Liver (tissue), 9 donors: ENCODE data around the gene OR2T6. TPM values are rescaled to one million over a fixed set of nuclear protein-coding genes. Genes with fewer than 3 reads are reported as not detected.

Source experiments
- DNase-seq: peaks from one replicate; pipeline ENCODE4 v3.0.0-alpha.2; 2017; ENCODE audit warnings: low spot score
- H3K27ac ChIP-seq, 2 donors: one replicate each; pipeline ENCODE4 v1.7.0; 2013; ENCODE audit warnings: inconsistent platforms in 2 of 2, low read length in 2 of 2, control low read depth in 1 of 2, low read depth in 1 of 2, mild to moderate bottlenecking in 1 of 2
- H3K27me3 ChIP-seq, 4 donors: one replicate each; pipeline versions ENCODE4 v1.6.1 to v1.7.0; 2013; ENCODE audit warnings: low read length in 3 of 4, inconsistent platforms in 1 of 4, mild to moderate bottlenecking in 1 of 4, moderate library complexity in 1 of 4; ENCODE audit not compliant: control insufficient read depth in 4 of 4, insufficient read depth in 4 of 4
- H3K36me3 ChIP-seq, 4 donors: one replicate each; pipeline versions ENCODE4 v1.6.1 to v1.7.0; 2013; ENCODE audit warnings: low read length in 3 of 4, mild to moderate bottlenecking in 3 of 4, low read depth in 1 of 4, moderate library complexity in 1 of 4; ENCODE audit not compliant: control insufficient read depth in 4 of 4, insufficient read depth in 3 of 4
- H3K4me1 ChIP-seq, 4 donors: one replicate each; pipeline versions ENCODE4 v1.6.1 to v1.7.0; 2013; ENCODE audit warnings: low read length in 3 of 4, mild to moderate bottlenecking in 3 of 4, moderate library complexity in 1 of 4; ENCODE audit not compliant: control insufficient read depth in 4 of 4, insufficient read depth in 4 of 4
- H3K4me3 ChIP-seq, 3 donors: one replicate each; pipeline versions ENCODE4 v1.6.1 to v1.7.0; 2013; ENCODE audit warnings: low read length in 3 of 3, control low read depth in 1 of 3, low read depth in 1 of 3, mild to moderate bottlenecking in 1 of 3
- H3K9ac ChIP-seq, 2 donors: one replicate each; pipeline ENCODE4 v1.7.0; 2013; ENCODE audit warnings: low read length in 2 of 2, mild to moderate bottlenecking in 2 of 2, moderate library complexity in 2 of 2, control low read depth in 1 of 2, low read depth in 1 of 2
- H3K9me3 ChIP-seq, 4 donors: one replicate each; pipeline versions ENCODE4 v1.6.1 to v1.7.0; 2013; ENCODE audit warnings: low read length in 3 of 4; ENCODE audit not compliant: control insufficient read depth in 4 of 4
- EGR1 ChIP-seq, 2 donors: IDR thresholded peaks; 2 replicates each; pipeline ENCODE4 v1.6.1; 2016 to 2018; ENCODE audit warnings: antibody characterized with exemption in 2 of 2, low read depth in 2 of 2
- FOXA1 ChIP-seq: IDR thresholded peaks from 2 replicates; pipeline ENCODE4 v1.6.1; 2016; ENCODE audit warnings: antibody characterized with exemption
- FOXA2 ChIP-seq: IDR thresholded peaks from 2 replicates; pipeline ENCODE4 v1.6.1; 2016; ENCODE audit warnings: antibody characterized with exemption
- GABPA ChIP-seq, 2 donors: IDR thresholded peaks in 1 of 2; conservative IDR thresholded peaks in 1 of 2; 2 replicates each; pipeline ENCODE4 v1.6.1; 2016; ENCODE audit warnings: antibody characterized with exemption in 2 of 2, mild to moderate bottlenecking in 1 of 2, moderate library complexity in 1 of 2
- JUND ChIP-seq, 2 donors: IDR thresholded peaks; 2 replicates each; pipeline ENCODE4 v1.6.1; 2016; ENCODE audit warnings: antibody characterized with exemption in 2 of 2
- NR2F2 ChIP-seq: IDR thresholded peaks from 2 replicates; pipeline ENCODE4 v1.6.1; 2016; ENCODE audit warnings: antibody characterized with exemption
- RAD21 ChIP-seq, 2 donors: IDR thresholded peaks; 2 replicates each; pipeline ENCODE4 v1.6.1; 2016; ENCODE audit warnings: antibody characterized with exemption in 2 of 2, mild to moderate bottlenecking in 2 of 2
- RXRA ChIP-seq, 2 donors: IDR thresholded peaks; 2 replicates each; pipeline ENCODE4 v1.6.1; 2017 to 2018; ENCODE audit warnings: antibody characterized with exemption in 2 of 2, mild to moderate bottlenecking in 1 of 2
- YY1 ChIP-seq: IDR thresholded peaks from 2 replicates; pipeline ENCODE4 v1.6.1; 2016; ENCODE audit warnings: antibody characterized with exemption, mild to moderate bottlenecking
- WGBS: extraction: QIAGEN DNeasy Blood & Tissue Kit; methylation state at CpG from one replicate; pipeline ENCODE4 v1.1.7; 2013; 5-methylcytosine and 5-hydroxymethylcytosine counted together
- polyA plus RNA-seq, 2 donors: library from polyadenylated mRNA; stranded (reverse) in 1 of 2; unstranded in 1 of 2; fragments of 200-250 nt in 1 of 2; fragments of >200 nt in 1 of 2; fragmentation: Nextera tagmentation in 1 of 2; extraction: Ambion mirVana in 1 of 2; gene quantifications; one replicate each; pipeline versions ENCODE4 v1.2.1 to v1.2.3, GENCODE V29; 2013 to 2015
- total RNA-seq, 2 donors: library from RNA; depleted of rRNA; stranded (reverse); fragments of >200 nt; gene quantifications; one replicate each; pipeline ENCODE4 v1.2.3, GENCODE V29; 2014
- TF ChIP-seq, protein P1 (sequence below): fragments of 150-350 bp; IDR thresholded peaks from 2 replicates; pipeline ENCODE4 v1.5.1; 2017; ENCODE audit warnings: improper control_type of control experiment, low read depth, low read length; ENCODE audit not compliant: missing input control
- TF ChIP-seq, protein P2 (sequence below): IDR thresholded peaks from 2 replicates; pipeline ENCODE4 v1.6.1; 2016; ENCODE audit warnings: antibody characterized with exemption, mild to moderate bottlenecking
- TF ChIP-seq, protein P3 (sequence below): IDR thresholded peaks from 2 replicates; pipeline ENCODE4 v1.6.1; 2016; ENCODE audit warnings: antibody characterized with exemption
- TF ChIP-seq, protein P4 (sequence below): IDR thresholded peaks from 2 replicates; pipeline ENCODE4 v1.6.1; 2016; ENCODE audit warnings: antibody characterized with exemption
- TF ChIP-seq, protein P5 (sequence below): IDR thresholded peaks from 2 replicates; pipeline ENCODE4 v1.6.1; 2016; ENCODE audit warnings: antibody characterized with exemption
- donor health status: healthy.
- donor health status: healthy.
- donor health status: healthy.
- donor health status: healthy.
- donor health status: healthy.

Gene OR2T6
- total and polyA plus RNA-seq, 4 donors = not detected

DNA sequence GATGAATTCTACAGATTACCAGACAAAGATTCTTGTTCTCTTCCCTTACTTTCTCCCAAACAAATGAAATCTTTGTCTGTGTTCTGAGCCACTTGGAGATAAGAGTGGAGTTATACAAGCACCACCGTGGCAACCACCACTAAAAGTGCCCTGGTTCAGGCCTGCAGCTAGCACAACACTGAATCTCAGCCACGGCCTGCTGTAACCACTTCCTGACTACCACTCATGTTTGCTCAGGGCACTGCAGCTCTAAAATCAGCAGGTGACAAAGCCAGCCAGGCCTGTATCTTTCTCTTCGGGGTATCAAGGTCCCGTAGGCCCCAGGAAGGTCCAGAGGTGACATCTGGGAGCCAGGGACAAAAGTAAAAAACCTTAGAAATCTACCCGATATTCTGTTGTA lies 3.2 kb upstream of the OR2T6 start:
- WGBS = 70% methylated on average over 5 of the region's 5 CpGs
- Histone ChIP-seq H3K27me3 (no peaks in the 10 kb centered on the region), H3K27ac (no peak overlapping the region), H3K36me3 (no peaks in the 10 kb centered on the region), H3K9ac (no peak overlapping the region), H3K9me3 (no peaks in the 10 kb centered on the region), H3K4me1 (no peaks in the 10 kb centered on the region), H3K4me3 (no peak overlapping the region)
- TF ChIP-seq FOXA2 (no peak), RXRA (IDR thresholded peaks at IDR 0.05) (no peak), JUND (IDR thresholded peaks at IDR 0.05) (no peak), NR2F2 (no peak), RAD21 (IDR thresholded peaks at IDR 0.05) (no peak), FOXA1 (no peak)
- TF ChIP-seq, protein P1, sequence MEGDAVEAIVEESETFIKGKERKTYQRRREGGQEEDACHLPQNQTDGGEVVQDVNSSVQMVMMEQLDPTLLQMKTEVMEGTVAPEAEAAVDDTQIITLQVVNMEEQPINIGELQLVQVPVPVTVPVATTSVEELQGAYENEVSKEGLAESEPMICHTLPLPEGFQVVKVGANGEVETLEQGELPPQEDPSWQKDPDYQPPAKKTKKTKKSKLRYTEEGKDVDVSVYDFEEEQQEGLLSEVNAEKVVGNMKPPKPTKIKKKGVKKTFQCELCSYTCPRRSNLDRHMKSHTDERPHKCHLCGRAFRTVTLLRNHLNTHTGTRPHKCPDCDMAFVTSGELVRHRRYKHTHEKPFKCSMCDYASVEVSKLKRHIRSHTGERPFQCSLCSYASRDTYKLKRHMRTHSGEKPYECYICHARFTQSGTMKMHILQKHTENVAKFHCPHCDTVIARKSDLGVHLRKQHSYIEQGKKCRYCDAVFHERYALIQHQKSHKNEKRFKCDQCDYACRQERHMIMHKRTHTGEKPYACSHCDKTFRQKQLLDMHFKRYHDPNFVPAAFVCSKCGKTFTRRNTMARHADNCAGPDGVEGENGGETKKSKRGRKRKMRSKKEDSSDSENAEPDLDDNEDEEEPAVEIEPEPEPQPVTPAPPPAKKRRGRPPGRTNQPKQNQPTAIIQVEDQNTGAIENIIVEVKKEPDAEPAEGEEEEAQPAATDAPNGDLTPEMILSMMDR = no peak
- TF ChIP-seq, protein P2, sequence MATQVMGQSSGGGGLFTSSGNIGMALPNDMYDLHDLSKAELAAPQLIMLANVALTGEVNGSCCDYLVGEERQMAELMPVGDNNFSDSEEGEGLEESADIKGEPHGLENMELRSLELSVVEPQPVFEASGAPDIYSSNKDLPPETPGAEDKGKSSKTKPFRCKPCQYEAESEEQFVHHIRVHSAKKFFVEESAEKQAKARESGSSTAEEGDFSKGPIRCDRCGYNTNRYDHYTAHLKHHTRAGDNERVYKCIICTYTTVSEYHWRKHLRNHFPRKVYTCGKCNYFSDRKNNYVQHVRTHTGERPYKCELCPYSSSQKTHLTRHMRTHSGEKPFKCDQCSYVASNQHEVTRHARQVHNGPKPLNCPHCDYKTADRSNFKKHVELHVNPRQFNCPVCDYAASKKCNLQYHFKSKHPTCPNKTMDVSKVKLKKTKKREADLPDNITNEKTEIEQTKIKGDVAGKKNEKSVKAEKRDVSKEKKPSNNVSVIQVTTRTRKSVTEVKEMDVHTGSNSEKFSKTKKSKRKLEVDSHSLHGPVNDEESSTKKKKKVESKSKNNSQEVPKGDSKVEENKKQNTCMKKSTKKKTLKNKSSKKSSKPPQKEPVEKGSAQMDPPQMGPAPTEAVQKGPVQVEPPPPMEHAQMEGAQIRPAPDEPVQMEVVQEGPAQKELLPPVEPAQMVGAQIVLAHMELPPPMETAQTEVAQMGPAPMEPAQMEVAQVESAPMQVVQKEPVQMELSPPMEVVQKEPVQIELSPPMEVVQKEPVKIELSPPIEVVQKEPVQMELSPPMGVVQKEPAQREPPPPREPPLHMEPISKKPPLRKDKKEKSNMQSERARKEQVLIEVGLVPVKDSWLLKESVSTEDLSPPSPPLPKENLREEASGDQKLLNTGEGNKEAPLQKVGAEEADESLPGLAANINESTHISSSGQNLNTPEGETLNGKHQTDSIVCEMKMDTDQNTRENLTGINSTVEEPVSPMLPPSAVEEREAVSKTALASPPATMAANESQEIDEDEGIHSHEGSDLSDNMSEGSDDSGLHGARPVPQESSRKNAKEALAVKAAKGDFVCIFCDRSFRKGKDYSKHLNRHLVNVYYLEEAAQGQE = no peak
- TF ChIP-seq, protein P3, sequence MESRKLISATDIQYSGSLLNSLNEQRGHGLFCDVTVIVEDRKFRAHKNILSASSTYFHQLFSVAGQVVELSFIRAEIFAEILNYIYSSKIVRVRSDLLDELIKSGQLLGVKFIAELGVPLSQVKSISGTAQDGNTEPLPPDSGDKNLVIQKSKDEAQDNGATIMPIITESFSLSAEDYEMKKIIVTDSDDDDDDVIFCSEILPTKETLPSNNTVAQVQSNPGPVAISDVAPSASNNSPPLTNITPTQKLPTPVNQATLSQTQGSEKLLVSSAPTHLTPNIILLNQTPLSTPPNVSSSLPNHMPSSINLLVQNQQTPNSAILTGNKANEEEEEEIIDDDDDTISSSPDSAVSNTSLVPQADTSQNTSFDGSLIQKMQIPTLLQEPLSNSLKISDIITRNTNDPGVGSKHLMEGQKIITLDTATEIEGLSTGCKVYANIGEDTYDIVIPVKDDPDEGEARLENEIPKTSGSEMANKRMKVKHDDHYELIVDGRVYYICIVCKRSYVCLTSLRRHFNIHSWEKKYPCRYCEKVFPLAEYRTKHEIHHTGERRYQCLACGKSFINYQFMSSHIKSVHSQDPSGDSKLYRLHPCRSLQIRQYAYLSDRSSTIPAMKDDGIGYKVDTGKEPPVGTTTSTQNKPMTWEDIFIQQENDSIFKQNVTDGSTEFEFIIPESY = no peak
- TF ChIP-seq, protein P4, sequence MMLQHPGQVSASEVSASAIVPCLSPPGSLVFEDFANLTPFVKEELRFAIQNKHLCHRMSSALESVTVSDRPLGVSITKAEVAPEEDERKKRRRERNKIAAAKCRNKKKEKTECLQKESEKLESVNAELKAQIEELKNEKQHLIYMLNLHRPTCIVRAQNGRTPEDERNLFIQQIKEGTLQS = no peak
- no peak for DNase-seq

DNA sequence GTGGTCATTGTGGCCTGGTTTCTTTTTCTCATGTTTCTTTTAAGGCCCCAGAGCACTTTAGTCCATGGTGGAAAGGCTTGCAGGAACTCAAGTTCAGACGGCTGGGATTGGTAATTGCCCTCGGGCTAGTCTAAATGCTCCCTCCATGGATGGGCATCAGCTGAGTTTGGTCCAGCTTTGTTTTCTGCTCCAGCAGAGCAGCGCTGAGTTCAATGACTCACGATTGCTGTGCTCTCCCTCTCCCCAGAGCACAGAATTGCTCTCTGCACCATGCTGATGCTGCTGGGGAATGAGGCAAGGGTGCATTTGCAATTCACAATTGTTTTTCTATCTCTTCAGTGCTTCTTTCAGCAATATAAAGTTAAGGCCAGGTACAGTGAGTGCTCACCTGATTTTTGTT lies 1.8 kb upstream of the OR2T6 start:
- H3K9me3 ChIP-seq = no peaks in the 10 kb centered on the region
- H3K4me3 ChIP-seq = no peak overlapping the region
- DNase-seq = no peak
- H3K9ac ChIP-seq = no peak overlapping the region
- WGBS = 72% methylated on average over 4 of the region's 4 CpGs
- no peaks in the 10 kb centered on the region for H3K36me3 ChIP-seq
- H3K27ac ChIP-seq = no peak overlapping the region
- no peaks in the 10 kb centered on the region for H3K27me3 ChIP-seq
- TF ChIP-seq YY1 (no peak), JUND (IDR thresholded peaks at IDR 0.05) (no peak), FOXA1 (no peak), GABPA (IDR thresholded peaks at IDR 0.05 in 1 of 2, conservative IDR thresholded peaks at IDR 0.05 in 1 of 2) (no peak), EGR1 (IDR thresholded peaks at IDR 0.05; ENCODE audit: low read depth in 2 of 2) (no peak)
- TF ChIP-seq, protein P4 = no peak
- TF ChIP-seq, protein P3 = no peak
- TF ChIP-seq, protein P1 = no peak
- TF ChIP-seq, protein P5, sequence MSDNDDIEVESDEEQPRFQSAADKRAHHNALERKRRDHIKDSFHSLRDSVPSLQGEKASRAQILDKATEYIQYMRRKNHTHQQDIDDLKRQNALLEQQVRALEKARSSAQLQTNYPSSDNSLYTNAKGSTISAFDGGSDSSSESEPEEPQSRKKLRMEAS = no peak
- H3K4me1 ChIP-seq = no peaks in the 10 kb centered on the region
